ENCODE measurements around the gene C10orf67.
"Not testable (repeated sequence)": the region's sequence is repeated elsewhere in the genome, so short reads cannot be mapped to it uniquely, and the experiment has no call there.

C10orf67 gene

GRCh38 chr10:23368816-23369640 is 24.4 kb upstream of the C10orf67 start:
- H3K9me3 Mint-ChIP-seq: no peaks in the 10 kb centered on the region
- peak overlapping the region; percentile 18 for H3K4me3 Mint-ChIP-seq
- no peaks in the 10 kb centered on the region for H3K36me3 Mint-ChIP-seq
- ATAC-seq (peak; percentile 47), DNase-seq (ENCODE audit: low spot score in 2 of 2) (no peak)
- peak overlapping the region; percentile 48 for H3K27ac Mint-ChIP-seq
- peaks cover 45% of the 10 kb centered on the region for H3K4me1 Mint-ChIP-seq

DNA sequence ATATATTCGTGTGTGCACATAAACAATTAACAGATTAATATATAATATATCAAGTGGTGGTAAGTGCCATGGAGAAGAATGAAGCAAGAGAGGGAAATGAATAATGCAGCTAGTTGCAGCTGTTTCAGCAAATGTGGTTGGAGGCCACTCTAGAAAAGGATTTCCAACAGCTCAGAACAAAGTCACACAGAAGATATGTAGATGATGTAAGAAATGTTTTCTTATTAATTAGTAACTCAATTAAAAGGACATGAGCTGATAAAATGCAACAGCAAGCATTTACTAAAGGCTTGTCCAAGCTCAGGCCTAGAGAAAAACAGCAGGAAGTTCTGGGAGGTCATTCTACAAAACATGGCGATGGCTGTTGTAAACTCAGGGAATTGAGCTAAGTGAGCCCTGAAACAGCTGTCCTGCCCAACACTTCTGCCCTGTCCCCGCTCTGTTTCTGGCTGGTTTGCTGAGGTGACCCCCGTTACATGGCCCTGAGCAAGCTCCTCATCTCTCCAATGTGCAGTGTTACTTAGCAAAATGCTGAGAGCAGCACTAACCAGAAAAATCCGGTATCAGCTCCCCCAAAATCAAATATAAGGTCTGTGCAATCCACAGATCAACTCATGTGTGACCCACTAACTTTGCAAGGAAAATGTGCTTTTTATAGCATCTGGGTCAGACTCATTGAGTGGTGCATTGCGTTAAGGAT is 23.4 kb upstream of the C10orf67 start:
- Mint-ChIP-seq H3K4me1 (peaks cover 55% of the 10 kb centered on the region), H3K9me3 (no peaks in the 10 kb centered on the region), H3K36me3 (no peaks in the 10 kb centered on the region), H3K27ac (no peak overlapping the region), H3K4me3 (peak overlapping the region; percentile 18)
- ATAC-seq (no peak), DNase-seq (ENCODE audit: low spot score in 2 of 2) (no peak)

GRCh38 chr10:23365417-23366030 is 20.9 kb upstream of the C10orf67 start:
- ATAC-seq: peak; percentile 90
- not testable (repeated sequence) for H3K36me3 Mint-ChIP-seq; DNase-seq (ENCODE audit: low spot score in 2 of 2); H3K4me3 Mint-ChIP-seq; H3K27ac Mint-ChIP-seq; H3K9me3 Mint-ChIP-seq
- peaks cover 71% of the 10 kb centered on the region for H3K4me1 Mint-ChIP-seq

- Mint-ChIP-seq H3K27ac (no peak overlapping the region), H3K4me1 (peaks cover 61% of the 10 kb centered on the region), H3K36me3 (no peaks in the 10 kb centered on the region), H3K9me3 (no peaks in the 10 kb centered on the region), H3K4me3 (peak overlapping the region; percentile 46)
- ATAC-seq: peak; percentile 11
- DNase-seq (ENCODE audit: low spot score in 2 of 2): no peak
Measured at GRCh38 chr10:23364378-23364777, 19.8 kb upstream of the C10orf67 start.

DNA sequence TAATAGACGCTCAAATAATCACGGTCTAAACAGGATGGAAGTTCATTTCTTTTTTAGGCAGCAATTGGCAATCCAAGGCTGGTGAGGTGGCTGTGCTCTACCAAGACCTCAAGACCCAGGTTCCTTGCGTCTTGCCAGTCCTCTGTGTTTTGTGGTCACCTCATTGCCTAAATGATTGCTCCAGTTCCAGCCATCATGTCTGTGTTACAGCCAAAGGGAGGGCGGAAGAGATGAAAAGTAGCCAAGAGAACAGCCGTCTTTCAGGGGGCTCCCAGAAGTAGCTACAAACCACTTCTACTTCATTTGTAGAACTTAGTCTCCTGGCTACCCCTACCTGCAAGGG is 19.2 kb upstream of the C10orf67 start:
- Mint-ChIP-seq H3K4me1 (peaks cover 55% of the 10 kb centered on the region), H3K4me3 (peak overlapping the region; percentile 46), H3K36me3 (no peaks in the 10 kb centered on the region), H3K9me3 (no peaks in the 10 kb centered on the region), H3K27ac (peak overlapping the region; percentile 52)
- DNase-seq (ENCODE audit: low spot score in 2 of 2) (no peak), ATAC-seq (no peak)

- H3K9me3 Mint-ChIP-seq: no peaks in the 10 kb centered on the region
- peaks cover 48% of the 10 kb centered on the region for H3K4me1 Mint-ChIP-seq
- peak overlapping the region; percentile 46 for H3K4me3 Mint-ChIP-seq
- no peaks in the 10 kb centered on the region for H3K36me3 Mint-ChIP-seq
- peak; percentile 78 for ATAC-seq
- peak overlapping the region; percentile 52 for H3K27ac Mint-ChIP-seq
- no peak for DNase-seq (ENCODE audit: low spot score in 2 of 2)
Measured at GRCh38 chr10:23362879-23363792, 18.5 kb upstream of the C10orf67 start.

DNA sequence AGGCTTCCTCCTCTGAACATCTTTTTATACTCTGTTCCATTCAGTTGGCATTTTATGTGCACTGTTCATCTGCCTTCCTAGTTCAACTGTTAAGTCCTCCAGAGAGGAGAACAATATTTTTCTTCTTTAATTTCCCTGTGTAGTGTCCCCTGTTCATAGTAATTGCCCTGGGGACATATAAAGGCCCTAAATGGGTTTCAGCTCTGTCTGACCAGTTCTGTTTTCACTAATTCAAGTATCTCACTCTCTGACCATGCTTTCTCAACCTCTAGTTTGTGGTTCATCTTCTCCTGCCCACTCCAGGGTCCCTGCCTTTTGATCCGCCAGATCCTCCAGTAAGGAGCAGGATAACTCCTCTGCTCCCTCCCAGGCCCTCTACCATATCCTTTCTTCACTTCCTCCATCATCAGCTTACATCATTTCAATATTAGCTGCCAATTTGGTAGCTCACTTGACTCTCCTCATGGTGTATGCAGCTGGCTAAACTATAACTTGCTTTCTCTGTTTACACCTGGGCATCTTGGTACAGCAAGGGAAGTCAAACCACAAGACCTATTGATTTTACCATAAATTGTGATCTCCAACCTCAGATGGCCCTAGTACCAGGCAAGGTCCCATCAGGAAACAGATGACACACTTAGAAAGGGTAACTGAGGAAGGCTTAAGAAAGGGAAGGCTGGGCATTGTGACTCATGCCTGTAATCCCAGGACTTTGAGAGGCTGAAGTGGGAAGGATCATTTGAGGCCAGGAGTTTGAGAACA is 17.7 kb upstream of the C10orf67 start:
- Mint-ChIP-seq H3K4me3 (no peak overlapping the region), H3K36me3 (no peaks in the 10 kb centered on the region), H3K4me1 (peaks cover 45% of the 10 kb centered on the region), H3K27ac (no peak overlapping the region), H3K9me3 (no peaks in the 10 kb centered on the region)
- DNase-seq (ENCODE audit: low spot score in 2 of 2) (no peak), ATAC-seq (no peak)

GRCh38 chr10:23361665-23362064 is 17.1 kb upstream of the C10orf67 start:
- no peaks in the 10 kb centered on the region for H3K36me3 Mint-ChIP-seq
- no peak overlapping the region for H3K27ac Mint-ChIP-seq
- H3K4me1 Mint-ChIP-seq: peaks cover 45% of the 10 kb centered on the region
- H3K9me3 Mint-ChIP-seq: no peaks in the 10 kb centered on the region
- no peak for DNase-seq (ENCODE audit: low spot score in 2 of 2)
- ATAC-seq: no peak
- no peak overlapping the region for H3K4me3 Mint-ChIP-seq

GRCh38 chr10:23359692-23360380 is 15.2 kb upstream of the C10orf67 start:
- Mint-ChIP-seq H3K4me3 (no peak overlapping the region), H3K27ac (no peak overlapping the region), H3K4me1 (peaks cover 35% of the 10 kb centered on the region), H3K9me3 (no peaks in the 10 kb centered on the region), H3K36me3 (no peaks in the 10 kb centered on the region)
- DNase-seq (ENCODE audit: low spot score in 2 of 2): no peak
- no peak for ATAC-seq

DNA sequence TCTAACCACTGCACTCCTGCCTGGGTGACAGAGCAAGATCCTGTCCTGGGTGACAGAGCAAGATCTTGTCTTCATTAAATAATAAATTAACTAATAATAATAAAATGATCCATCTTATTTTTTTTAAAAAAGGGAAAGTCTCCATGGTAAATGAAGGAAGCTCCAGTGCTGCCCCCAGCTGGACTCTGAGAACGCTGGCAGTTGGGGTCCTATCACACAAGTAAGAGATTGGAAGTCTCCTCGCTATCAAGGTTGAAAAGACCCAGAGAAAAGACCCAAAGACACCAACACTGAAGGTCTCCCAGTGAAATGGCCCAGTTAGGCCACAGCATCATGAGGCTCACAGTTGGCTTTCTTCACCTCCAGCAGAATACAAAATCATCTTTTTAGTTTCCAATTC is 13.8 kb upstream of the C10orf67 start:
- H3K9me3 Mint-ChIP-seq: no peaks in the 10 kb centered on the region
- H3K27ac Mint-ChIP-seq: no peak overlapping the region
- no peak overlapping the region for H3K4me3 Mint-ChIP-seq
- peaks cover 20% of the 10 kb centered on the region for H3K4me1 Mint-ChIP-seq
- no peak for ATAC-seq
- H3K36me3 Mint-ChIP-seq: no peaks in the 10 kb centered on the region
- DNase-seq (ENCODE audit: low spot score in 2 of 2): no peak

- no peaks in the 10 kb centered on the region for H3K9me3 Mint-ChIP-seq
- no peak overlapping the region for H3K27ac Mint-ChIP-seq
- H3K4me3 Mint-ChIP-seq: no peak overlapping the region
- ATAC-seq (no peak), DNase-seq (ENCODE audit: low spot score in 2 of 2) (no peak)
- H3K36me3 Mint-ChIP-seq: no peaks in the 10 kb centered on the region
- no peaks in the 10 kb centered on the region for H3K4me1 Mint-ChIP-seq
Measured at GRCh38 chr10:23354630-23355279, 10.2 kb upstream of the C10orf67 start.

DNA sequence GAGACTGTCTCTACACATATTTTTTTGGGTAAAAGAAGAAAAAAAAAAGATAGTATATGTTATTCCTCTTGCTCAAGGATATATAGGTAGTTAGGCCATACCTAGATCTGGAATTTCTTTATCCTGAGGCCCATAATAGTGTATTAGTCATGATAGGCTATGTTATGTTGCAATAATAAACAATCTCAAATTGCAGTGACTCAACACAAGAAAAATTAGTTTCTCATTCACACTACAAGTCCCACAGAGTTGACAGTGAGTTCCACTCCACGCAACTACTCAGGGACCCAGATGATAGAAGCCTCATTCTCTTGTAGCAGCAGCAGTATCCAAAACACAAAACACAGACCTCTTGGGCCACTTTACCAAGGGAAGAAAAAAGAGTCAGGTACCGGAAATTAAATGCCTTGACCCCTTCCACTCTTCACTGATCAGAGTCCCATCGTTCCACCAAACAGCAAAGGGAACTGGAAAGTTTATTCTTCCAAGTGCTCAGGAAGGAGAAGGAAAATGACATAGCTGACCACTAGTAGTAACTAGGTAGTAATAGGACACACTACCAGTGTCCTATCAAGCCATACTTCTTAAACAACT is 7.4 kb upstream of the C10orf67 start:
- no peak overlapping the region for H3K4me3 Mint-ChIP-seq
- no peak overlapping the region for H3K27ac Mint-ChIP-seq
- H3K9me3 Mint-ChIP-seq: no peaks in the 10 kb centered on the region
- H3K4me1 Mint-ChIP-seq: no peaks in the 10 kb centered on the region
- no peaks in the 10 kb centered on the region for H3K36me3 Mint-ChIP-seq
- ATAC-seq (no peak), DNase-seq (ENCODE audit: low spot score in 2 of 2) (no peak)

DNA sequence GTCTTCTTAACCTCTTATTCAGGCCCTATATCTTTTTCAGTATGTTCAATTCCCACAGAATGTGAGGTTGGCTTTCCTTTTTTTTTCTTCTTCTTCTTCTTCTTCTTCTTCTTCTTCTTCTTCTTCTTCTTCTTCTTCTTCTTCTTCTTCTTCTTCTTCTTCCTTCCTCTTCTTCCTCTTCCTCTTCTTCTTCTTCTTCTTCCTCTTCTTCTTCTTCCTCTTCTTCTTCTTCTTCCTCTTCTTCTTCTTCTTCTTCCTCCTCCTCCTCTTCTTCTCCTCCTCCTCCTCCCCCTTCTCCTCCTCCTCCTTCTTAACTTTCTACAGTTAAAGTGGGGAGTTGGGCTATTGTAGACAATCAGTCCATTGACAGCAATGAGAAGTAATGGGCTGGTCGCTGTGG is 6.1 kb upstream of the C10orf67 start:
- not testable (repeated sequence) for H3K4me1 Mint-ChIP-seq, H3K27ac Mint-ChIP-seq, ATAC-seq, H3K9me3 Mint-ChIP-seq, H3K4me3 Mint-ChIP-seq, H3K36me3 Mint-ChIP-seq
- DNase-seq (ENCODE audit: low spot score in 2 of 2): peak in 1 of 2 donors; percentile 13

Measured in stimulated activated effector memory CD8-positive, alpha-beta T cell treated with anti-CD3 and anti-CD28 coated beads, Interleukin-12 subunit alpha, Interleukin-12 subunit beta, amount 100 ng/mL, for 72 hours (primary cell).